Endothelial cell of umbilical vein (primary cell): ENCODE results near the gene USP25. TPM values are rescaled to one million over a fixed set of nuclear protein-coding genes. Genes with fewer than 3 reads are reported as not detected.

Experiments used
- BruUV-seq: library from RNA; stranded (reverse); fragments of 400-500 nt; replicated peaks from 2 replicates; lab custom pipeline; 2021; lab: Mats Ljungman, UMichigan
- CTCF ChIA-PET: fragments of 300-600, 350-600 bp; sonication (Branson Sonifier 250); formaldehyde crosslinking; loops from one replicate; lab custom pipeline; 2021; ENCODE audit warnings: antibody characterized with exemption, inconsistent platforms; lab: Charles Lee
- POLR2A ChIA-PET: fragments of 300-600, 350-600 bp; sonication (Branson Sonifier 250); formaldehyde crosslinking; loops from one replicate; lab custom pipeline; 2021; ENCODE audit warnings: antibody characterized with exemption, inconsistent platforms; lab: Charles Lee
- DNase-seq: peaks from one replicate; pipeline ENCODE4 v3.0.0-alpha.2; 2011; ENCODE audit warnings: low read depth, low spot score
- FAIRE-seq: peaks from 2 replicates; lab custom pipeline; 2011; peaks lifted over from hg19 to GRCh38; lab: Jason Lieb, UNC
- H2AFZ ChIP-seq: 2 replicates; pipeline ENCODE4 v1.6.0; 2012; ENCODE audit warnings: low read depth, low read length, control low read depth, inconsistent platforms
- H3K27ac ChIP-seq: 2 replicates; pipeline ENCODE4 v1.5.1; 2011; ENCODE audit warnings: low read depth, mild to moderate bottlenecking, control low read depth, low read length, moderate library complexity; ENCODE audit not compliant: insufficient read depth
- H3K27me3 ChIP-seq, 2 experiments: 2 replicates each; pipeline versions ENCODE4 v1.6.0 to v1.6.1; 2011; ENCODE audit warnings: low read length in 2 of 2, mixed read lengths in 1 of 2; ENCODE audit not compliant: control insufficient read depth in 2 of 2, insufficient read depth in 2 of 2
- H3K36me3 ChIP-seq, 2 experiments: 2 replicates in 1 of 2; 3 replicates in 1 of 2; pipeline ENCODE4 v1.5.1; 2011; ENCODE audit warnings: low read length in 2 of 2, mild to moderate bottlenecking in 1 of 2, moderate library complexity in 1 of 2; ENCODE audit not compliant: control insufficient read depth in 2 of 2, insufficient read depth in 2 of 2; ENCODE audit errors: extremely low read depth in 1 of 2
- H3K4me1 ChIP-seq: 3 replicates; pipeline ENCODE4 v1.5.1; 2011; ENCODE audit warnings: mild to moderate bottlenecking, low read length; ENCODE audit not compliant: control insufficient read depth, insufficient read depth; ENCODE audit errors: extremely low read depth
- H3K4me2 ChIP-seq: 2 replicates; pipeline ENCODE4 v1.6.1; 2011; ENCODE audit warnings: low read length, control low read depth, mixed read lengths; ENCODE audit not compliant: insufficient read depth
- H3K4me3 ChIP-seq, 3 experiments: fragments of 200-600 bp in 1 of 3; sonication (generic), shearing (Covaris generic) in 1 of 3; replicated peaks in 1 of 3; 2 replicates each; pipeline ENCODE4 v1.5.1; 2011 to 2016; ENCODE audit warnings: control low read depth in 3 of 3, low read length in 3 of 3, mild to moderate bottlenecking in 2 of 3, inconsistent platforms in 1 of 3, low read depth in 1 of 3, moderate library complexity in 1 of 3; ENCODE audit not compliant: insufficient read depth in 1 of 3
- H3K79me2 ChIP-seq: 2 replicates; pipeline ENCODE4 v1.6.0; 2012; ENCODE audit warnings: low read length, inconsistent platforms; ENCODE audit not compliant: control insufficient read depth, insufficient read depth
- H3K9ac ChIP-seq: replicated peaks from 2 replicates; pipeline ENCODE3; 2011; ENCODE audit warnings: low read length, control low read depth; ENCODE audit not compliant: insufficient read depth; ENCODE audit errors: extremely low read depth
- H3K9me1 ChIP-seq: replicated peaks from 3 replicates; pipeline ENCODE4 v1.6.0; 2011; ENCODE audit warnings: mild to moderate bottlenecking, low read length; ENCODE audit not compliant: control insufficient read depth, insufficient read depth; ENCODE audit errors: extremely low read depth
- H3K9me3 ChIP-seq: replicated peaks from 2 replicates; pipeline ENCODE4 v1.5.1; 2012; ENCODE audit warnings: low read length, inconsistent platforms; ENCODE audit not compliant: control insufficient read depth, insufficient read depth
- H4K20me1 ChIP-seq: replicated peaks from 2 replicates; pipeline ENCODE3; 2011; ENCODE audit warnings: mild to moderate bottlenecking, low read length; ENCODE audit not compliant: control insufficient read depth, insufficient read depth; ENCODE audit errors: extremely low read depth
- EZH2 ChIP-seq: IDR thresholded peaks from 2 replicates; pipeline ENCODE4 v1.6.1; 2012; ENCODE audit warnings: borderline replicate concordance, low read depth, mild to moderate bottlenecking, moderate library complexity, low read length, inconsistent platforms; ENCODE audit not compliant: severe bottlenecking
- FOS ChIP-seq: IDR thresholded peaks from 2 replicates; pipeline ENCODE4 v1.6.1; 2011; ENCODE audit warnings: mild to moderate bottlenecking, low read length, moderate library complexity, borderline replicate concordance; ENCODE audit not compliant: insufficient read depth
- GATA2 ChIP-seq: IDR thresholded peaks from 2 replicates; pipeline ENCODE4 v1.7.0; 2011; ENCODE audit warnings: low read depth, mild to moderate bottlenecking, moderate library complexity, mixed read lengths, low read length; ENCODE audit not compliant: insufficient read length, insufficient read depth
- JUN ChIP-seq: IDR thresholded peaks from 2 replicates; pipeline ENCODE4 v1.6.1; 2011; ENCODE audit warnings: borderline replicate concordance, low read depth; ENCODE audit not compliant: insufficient read length, insufficient read depth
- MYC ChIP-seq: IDR thresholded peaks from one replicate; pipeline ENCODE4 v1.6.1; 2011; ENCODE audit warnings: mild to moderate bottlenecking, low read depth, low read length
- POLR2A ChIP-seq: IDR thresholded peaks from 2 replicates; pipeline ENCODE4 v1.6.1; 2012; ENCODE audit warnings: low read depth, mild to moderate bottlenecking, control low read depth, low read length
- POLR2AphosphoS5 ChIP-seq: IDR thresholded peaks from 2 replicates; pipeline ENCODE4 v1.6.1; 2012; ENCODE audit warnings: low read depth, mild to moderate bottlenecking, control low read depth, low read length, moderate library complexity; ENCODE audit not compliant: insufficient read depth
- dilution Hi-C: fragments of 300-500 bp; cut with MboI; formaldehyde crosslinking; loops from one replicate; pipeline ENCODE4 v1.15.0; 2019; ENCODE audit warnings: low sequenced_read_pairs; ENCODE audit not compliant: extremely low pct_ligation_motif_present
- intact Hi-C: fragments of 100-400 bp; cut with micrococcal nuclease; formaldehyde crosslinking; loops from one replicate; pipeline ENCODE4 v1.10.0; 2022
- polyA plus RNA-seq, 4 experiments: library from polyadenylated mRNA; depleted of rRNA in 3 of 4; stranded (reverse) in 3 of 4; unstranded in 1 of 4; fragments of >200 nt; gene quantifications; 2 replicates each; pipeline versions ENCODE4 v1.2.1 to v1.2.3, GENCODE V29; 2011 to 2012; ENCODE audit warnings: missing spikeins in 1 of 4
- total RNA-seq: library from RNA; stranded (reverse); gene quantifications from 2 replicates; pipeline ENCODE4 v1.2.3, GENCODE V29; 2021
- TF ChIP-seq, protein P1 (sequence below): IDR thresholded peaks from 2 replicates; pipeline ENCODE4 v1.6.1; 2011; ENCODE audit not compliant: insufficient read depth, insufficient read length
- TF ChIP-seq, protein P2 (sequence below), 2 donors: IDR thresholded peaks; 1 replicate in 1 of 2; 2 replicates in 1 of 2; pipeline ENCODE4 v1.5.1; 2011; ENCODE audit warnings: low read length in 2 of 2, mild to moderate bottlenecking in 2 of 2, moderate library complexity in 2 of 2, control low read depth in 1 of 2, inconsistent platforms in 1 of 2, low read depth in 1 of 2; ENCODE audit not compliant: insufficient read depth in 1 of 2; ENCODE audit errors: extremely low read depth in 1 of 2

Gene USP25
- total and polyA plus RNA-seq, 2 donors (not counting 3 experiments of a cell fraction or from before 2014, with no cell fraction given), result 14.4 to 67.5 TPM

DNA sequence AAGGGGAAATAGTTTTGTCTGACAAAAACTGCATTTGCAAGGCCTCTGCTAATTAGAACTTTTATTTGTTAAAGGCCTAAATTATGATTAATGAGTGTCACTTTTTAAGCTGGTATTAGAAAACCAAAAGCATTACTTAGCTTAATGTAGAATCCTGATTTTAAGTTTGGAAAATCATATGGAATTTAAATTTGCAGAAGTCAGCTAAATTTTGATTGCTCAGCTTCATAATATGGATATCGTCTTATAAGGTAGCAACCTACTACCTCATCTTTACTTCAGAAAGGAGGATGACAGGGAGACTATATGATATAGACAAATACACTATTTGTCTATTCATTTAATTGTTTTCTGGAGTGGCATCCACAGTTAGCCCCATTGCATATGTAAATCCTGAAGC, 114.0 kb downstream of the USP25 start:
- Histone ChIP-seq H3K4me2 (no peak overlapping the region), H3K27me3 (no peaks in the 10 kb centered on the region), H3K36me3 (peaks cover 0 to 11% of the 10 kb centered on the region in 2 experiments), H4K20me1 (no peaks in the 10 kb centered on the region), H3K9me3 (no peaks in the 10 kb centered on the region), H3K9ac (no peak overlapping the region), H3K27ac (no peak overlapping the region), H3K79me2 (peaks cover 2% of the 10 kb centered on the region), H3K4me3 (no peak overlapping the region), H2AFZ (no peak overlapping the region), H3K9me1 (no peaks in the 10 kb centered on the region), H3K4me1 (peaks cover 38% of the 10 kb centered on the region)
- ChIA-PET POLR2A (no interaction called here), CTCF (no interaction called here)
- dilution Hi-C loops (no loop called here), intact Hi-C loops (loop anchor here (10.0 kb wide), 1 partner anchor 779 kb away; the partner anchor contains the start of gene NRIP1)
- no peak for FAIRE-seq
- TF ChIP-seq JUN (no peak), POLR2AphosphoS5 (no peak), FOS (no peak), EZH2 (no peak), POLR2A (no peak), GATA2 (no peak), MYC (no peak)
- TF ChIP-seq, protein P1, sequence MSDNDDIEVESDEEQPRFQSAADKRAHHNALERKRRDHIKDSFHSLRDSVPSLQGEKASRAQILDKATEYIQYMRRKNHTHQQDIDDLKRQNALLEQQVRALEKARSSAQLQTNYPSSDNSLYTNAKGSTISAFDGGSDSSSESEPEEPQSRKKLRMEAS, result no peak
- TF ChIP-seq, protein P2, sequence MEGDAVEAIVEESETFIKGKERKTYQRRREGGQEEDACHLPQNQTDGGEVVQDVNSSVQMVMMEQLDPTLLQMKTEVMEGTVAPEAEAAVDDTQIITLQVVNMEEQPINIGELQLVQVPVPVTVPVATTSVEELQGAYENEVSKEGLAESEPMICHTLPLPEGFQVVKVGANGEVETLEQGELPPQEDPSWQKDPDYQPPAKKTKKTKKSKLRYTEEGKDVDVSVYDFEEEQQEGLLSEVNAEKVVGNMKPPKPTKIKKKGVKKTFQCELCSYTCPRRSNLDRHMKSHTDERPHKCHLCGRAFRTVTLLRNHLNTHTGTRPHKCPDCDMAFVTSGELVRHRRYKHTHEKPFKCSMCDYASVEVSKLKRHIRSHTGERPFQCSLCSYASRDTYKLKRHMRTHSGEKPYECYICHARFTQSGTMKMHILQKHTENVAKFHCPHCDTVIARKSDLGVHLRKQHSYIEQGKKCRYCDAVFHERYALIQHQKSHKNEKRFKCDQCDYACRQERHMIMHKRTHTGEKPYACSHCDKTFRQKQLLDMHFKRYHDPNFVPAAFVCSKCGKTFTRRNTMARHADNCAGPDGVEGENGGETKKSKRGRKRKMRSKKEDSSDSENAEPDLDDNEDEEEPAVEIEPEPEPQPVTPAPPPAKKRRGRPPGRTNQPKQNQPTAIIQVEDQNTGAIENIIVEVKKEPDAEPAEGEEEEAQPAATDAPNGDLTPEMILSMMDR (IDR thresholded peaks at IDR 0.05; ENCODE audit: extremely low read depth in 1 of 2, insufficient read depth in 1 of 2, low read depth in 1 of 2, low read length in 2 of 2), result no peak
- DNase-seq, result no peak
- BruUV-seq, result no TSS peak
